ENCODE measurements around the gene RAD52.

The RAD52 gene

GRCh38 chr12:913919-914698, 35.4 kb downstream of the RAD52 start:
- DNase-seq (ENCODE audit: low read depth in 3 of 3): no peak

GRCh38 chr12:912466-913235, 36.8 kb downstream of the RAD52 start:
- DNase-seq (ENCODE audit: low read depth in 3 of 3): no peak

GRCh38 chr12:911191-911826, 38.2 kb downstream of the RAD52 start:
- DNase-seq (ENCODE audit: low read depth in 3 of 3): no peak

- DNase-seq (ENCODE audit: low read depth in 3 of 3): no peak
Measured at GRCh38 chr12:910416-910815, 39.1 kb downstream of the RAD52 start.

GRCh38 chr12:909861-910260, 39.6 kb downstream of the RAD52 start:
- DNase-seq (ENCODE audit: low read depth in 3 of 3): no peak

- DNase-seq (ENCODE audit: low read depth in 3 of 3): no peak
Measured at GRCh38 chr12:907413-908185, 41.9 kb downstream of the RAD52 start.

GRCh38 chr12:906062-906585, 43.4 kb downstream of the RAD52 start:
- no peak for DNase-seq (ENCODE audit: low read depth in 3 of 3)

GRCh38 chr12:905261-906031, 44.0 kb downstream of the RAD52 start:
- no peak for DNase-seq (ENCODE audit: low read depth in 3 of 3)

GRCh38 chr12:904010-904414, 45.5 kb downstream of the RAD52 start:
- DNase-seq (ENCODE audit: low read depth in 3 of 3): no peak

GRCh38 chr12:903055-903454, 46.4 kb downstream of the RAD52 start:
- no peak for DNase-seq (ENCODE audit: low read depth in 3 of 3)

GRCh38 chr12:902581-902980, 46.9 kb downstream of the RAD52 start:
- DNase-seq (ENCODE audit: low read depth in 3 of 3): no peak

- no peak for DNase-seq (ENCODE audit: low read depth in 3 of 3)
Measured at GRCh38 chr12:897386-897785, 52.1 kb downstream of the RAD52 start.

- no peak for DNase-seq (ENCODE audit: low read depth in 3 of 3)
Measured at GRCh38 chr12:896031-896430, 53.5 kb downstream of the RAD52 start.

- DNase-seq (ENCODE audit: low read depth in 3 of 3): no peak
Measured at GRCh38 chr12:894226-894625, 55.3 kb downstream of the RAD52 start.

- DNase-seq (ENCODE audit: low read depth in 3 of 3): no peak
Measured at GRCh38 chr12:886206-886605, 63.3 kb downstream of the RAD52 start.

GRCh38 chr12:885701-886100, 63.8 kb downstream of the RAD52 start:
- no peak for DNase-seq (ENCODE audit: low read depth in 3 of 3)

- DNase-seq (ENCODE audit: low read depth in 3 of 3): no peak
Measured at GRCh38 chr12:884746-885414, 64.6 kb downstream of the RAD52 start.

- DNase-seq (ENCODE audit: low read depth in 3 of 3): no peak
Measured at GRCh38 chr12:880656-881055, 68.8 kb downstream of the RAD52 start.

GRCh38 chr12:879641-880040, 69.9 kb downstream of the RAD52 start:
- no peak for DNase-seq (ENCODE audit: low read depth in 3 of 3)

- no peak for DNase-seq (ENCODE audit: low read depth in 3 of 3)
Measured at GRCh38 chr12:873954-874353, 75.5 kb downstream of the RAD52 start.
